Head of caudate nucleus (tissue), 42 donors: ENCODE results near the gene ARHGAP22.

ENCODE experiments used
- DNase-seq, 42 donors: peaks; one replicate each; pipeline versions ENCODE4 v3.0.0 to v3.0.0-alpha.2; 2020 to 2021; ENCODE audit warnings: mixed read lengths in 7 of 42
- intact Hi-C: fragments of 100-400 bp; cut with DNase I; formaldehyde crosslinking; loops from one replicate; pipeline ENCODE4 v1.15.0; 2022

The ARHGAP22 gene

DNA sequence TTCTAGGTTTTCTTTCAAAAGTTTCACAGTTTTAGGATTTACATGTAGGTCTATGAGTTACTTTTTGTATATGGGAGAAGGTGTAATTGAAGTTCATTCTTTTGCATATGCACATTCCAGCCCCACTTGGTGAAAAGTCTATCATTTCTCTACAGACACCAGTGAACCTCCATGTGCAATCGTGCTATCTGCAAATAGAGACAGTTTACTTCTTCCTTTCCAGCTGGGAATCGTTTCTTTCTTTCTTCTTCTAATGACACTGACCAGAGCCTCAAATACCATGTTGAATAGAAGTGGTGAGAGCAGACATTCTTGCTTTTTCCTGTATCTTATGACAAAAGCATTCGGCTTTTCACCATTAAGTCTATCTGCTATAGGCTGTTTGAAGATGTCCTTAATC lies 122.7 kb downstream of the ARHGAP22 start:
- no peak for DNase-seq
- intact Hi-C loops: no loop called here

DNA sequence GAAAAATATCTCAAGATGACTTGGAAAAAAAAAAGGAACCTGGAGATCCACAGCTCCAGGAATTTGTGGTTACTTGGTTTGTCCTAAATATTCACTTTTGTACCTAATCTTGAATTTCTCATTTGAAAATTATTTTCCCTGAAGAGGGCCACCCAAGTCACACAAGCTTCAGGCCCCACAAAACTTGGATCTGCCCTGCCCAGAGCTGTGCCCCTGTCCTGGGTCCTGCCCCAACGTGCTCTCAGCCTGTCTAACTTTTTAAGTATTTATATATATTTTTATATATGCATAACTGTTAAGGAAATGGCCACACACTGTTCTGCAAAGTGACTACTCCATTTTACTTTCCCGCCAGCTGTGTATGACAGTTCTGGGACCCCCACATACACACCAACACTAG lies 123.5 kb downstream of the ARHGAP22 start:
- DNase-seq: peak in 5 of 42 donors; percentile 3 to 22 (median 4)
- intact Hi-C loops: no loop called here

- intact Hi-C loops: no loop called here
Measured at GRCh38 chr10:48480397-48481374, 124.2 kb downstream of the ARHGAP22 start.

GRCh38 chr10:48478980-48479811 lies 125.7 kb downstream of the ARHGAP22 start:
- intact Hi-C loops: no loop called here
- peak in 9 of 42 donors; percentile 2 to 37 (median 27) for DNase-seq

More at GRCh38 chr10:48480397-48481374, 124.2 kb downstream of the ARHGAP22 start:
- DNase-seq: peak in 9 of 42 donors; percentile 6 to 40 (median 17)

DNA sequence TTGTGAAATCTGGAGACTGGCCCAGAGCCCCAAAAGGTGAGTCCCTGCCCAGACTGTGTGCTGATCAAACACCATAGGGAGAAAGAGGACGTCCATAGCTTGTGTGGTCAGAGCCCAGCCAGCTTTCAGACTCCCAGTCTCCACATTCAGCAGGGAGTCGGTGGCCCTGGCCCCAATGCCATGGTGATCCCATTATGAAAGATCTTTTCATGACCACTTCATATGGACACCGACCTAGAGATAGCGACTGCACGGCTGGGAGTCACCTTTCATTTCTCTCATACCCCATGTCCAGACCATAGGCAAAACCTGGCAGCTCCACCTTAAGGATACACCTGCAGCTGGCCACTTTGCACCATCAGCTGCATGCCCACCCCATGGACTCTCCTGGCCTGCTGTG lies 126.4 kb downstream of the ARHGAP22 start:
- intact Hi-C loops: no loop called here
- DNase-seq: peak in 10 of 42 donors; percentile 2 to 30 (median 16)

DNA sequence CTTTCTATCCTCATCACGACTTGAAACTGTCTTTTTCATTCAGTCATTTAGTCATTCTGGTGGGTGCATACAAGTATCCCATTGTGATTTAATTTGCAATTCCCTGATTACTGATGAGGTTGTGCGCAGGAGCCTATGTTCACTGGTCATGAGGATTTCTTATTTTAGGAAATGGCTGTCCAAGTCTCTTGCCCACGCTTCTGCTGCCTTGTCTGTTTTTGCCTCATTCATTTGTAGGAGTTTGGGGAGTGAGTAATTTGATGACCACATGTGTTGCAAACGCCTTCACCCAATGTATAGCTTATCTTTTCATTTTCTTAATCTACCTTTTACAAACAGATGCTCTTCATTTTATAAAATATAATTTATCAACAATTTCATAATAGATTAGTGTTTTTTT lies 127.3 kb downstream of the ARHGAP22 start:
- peak in 2 of 42 donors; percentile 25 for DNase-seq
- intact Hi-C loops: no loop called here

DNA sequence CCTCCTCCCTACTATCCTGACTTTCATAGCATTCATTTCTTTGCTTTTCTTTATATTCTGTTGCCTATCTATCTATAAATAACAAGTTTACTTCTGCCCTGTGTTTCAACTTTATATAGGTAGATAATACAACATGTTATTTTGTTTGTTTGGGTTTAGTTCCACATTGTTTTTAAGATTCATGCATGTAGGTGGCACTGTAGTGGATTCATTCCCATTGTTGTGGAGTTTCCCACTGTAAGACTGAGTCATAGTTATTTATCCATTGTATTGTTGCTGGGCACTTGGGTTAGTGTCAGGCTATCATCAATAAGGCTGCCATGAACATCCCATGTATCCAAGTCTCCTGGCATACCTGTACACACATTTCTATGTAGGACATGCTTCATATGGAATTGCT lies 127.7 kb downstream of the ARHGAP22 start:
- intact Hi-C loops: no loop called here
- DNase-seq: peak in 1 of 42 donors; percentile 10

- peak in 9 of 42 donors; percentile 2 to 29 (median 19) for DNase-seq
- intact Hi-C loops: no loop called here
Measured at GRCh38 chr10:48476279-48476982, 128.4 kb downstream of the ARHGAP22 start.

- intact Hi-C loops: no loop called here
Measured at GRCh38 chr10:48475943-48476278, 129.0 kb downstream of the ARHGAP22 start.

DNA sequence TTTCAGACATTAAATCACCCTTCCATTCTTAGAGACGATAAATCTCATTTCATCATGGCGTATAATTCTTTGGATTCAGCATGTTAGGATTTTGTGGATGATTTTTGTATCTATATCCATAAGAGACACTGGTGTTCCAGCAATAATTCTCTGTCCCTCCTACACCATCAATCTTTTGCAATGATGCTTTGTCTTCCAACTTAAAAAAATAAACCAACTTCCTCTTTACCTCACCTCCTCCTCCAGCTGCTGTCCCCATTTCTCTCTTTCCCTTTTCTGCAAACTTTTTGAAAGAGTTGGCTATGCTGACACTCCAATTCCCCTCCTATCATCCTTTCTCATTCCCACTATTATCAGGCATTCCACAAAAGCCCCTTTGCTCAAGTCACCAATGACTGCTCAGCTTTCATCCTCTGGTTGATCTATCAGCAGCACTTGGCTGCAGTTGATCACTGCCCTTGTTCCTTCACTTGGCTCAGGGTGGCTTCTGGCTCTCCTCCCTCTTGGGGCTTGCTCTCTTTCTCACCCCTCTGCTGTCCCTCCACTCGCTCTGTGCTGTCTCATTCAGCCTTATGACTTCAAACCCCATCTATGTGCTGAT lies 130.0 kb downstream of the ARHGAP22 start:
- DNase-seq: peak in 8 of 42 donors; percentile 2 to 21 (median 8)
- intact Hi-C loops: no loop called here

More at GRCh38 chr10:48475943-48476278, 129.0 kb downstream of the ARHGAP22 start:
- DNase-seq: peak in 4 of 42 donors; percentile 2 to 31 (median 8)

DNA sequence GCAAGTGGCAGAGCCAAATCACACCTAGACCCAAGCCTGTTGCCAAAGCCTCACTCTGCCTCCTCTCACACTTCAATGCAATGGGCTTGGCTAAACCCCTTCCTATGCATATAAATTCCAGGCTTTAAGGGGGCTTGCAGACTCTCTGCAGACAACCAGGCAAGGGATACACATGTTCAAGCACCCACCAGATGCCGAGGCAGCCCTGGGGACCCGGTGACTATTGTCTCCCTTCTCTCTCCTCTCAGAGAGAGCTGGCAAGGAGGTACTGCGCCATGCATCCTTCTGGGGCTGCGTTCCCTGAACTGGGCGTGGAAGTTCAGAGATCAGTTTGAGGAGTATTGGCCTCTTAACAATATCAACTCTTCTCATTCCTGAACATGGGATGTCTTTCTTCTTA lies 131.2 kb downstream of the ARHGAP22 start:
- peak in 11 of 42 donors; percentile 0 to 36 (median 4) for DNase-seq

GRCh38 chr10:48472501-48473069 lies 132.3 kb downstream of the ARHGAP22 start:
- intact Hi-C loops: no loop called here
- DNase-seq: peak in 2 of 42 donors; percentile 7

More for the DNA sequence above, 131.2 kb downstream of the ARHGAP22 start:
- intact Hi-C loops: no loop called here

DNA sequence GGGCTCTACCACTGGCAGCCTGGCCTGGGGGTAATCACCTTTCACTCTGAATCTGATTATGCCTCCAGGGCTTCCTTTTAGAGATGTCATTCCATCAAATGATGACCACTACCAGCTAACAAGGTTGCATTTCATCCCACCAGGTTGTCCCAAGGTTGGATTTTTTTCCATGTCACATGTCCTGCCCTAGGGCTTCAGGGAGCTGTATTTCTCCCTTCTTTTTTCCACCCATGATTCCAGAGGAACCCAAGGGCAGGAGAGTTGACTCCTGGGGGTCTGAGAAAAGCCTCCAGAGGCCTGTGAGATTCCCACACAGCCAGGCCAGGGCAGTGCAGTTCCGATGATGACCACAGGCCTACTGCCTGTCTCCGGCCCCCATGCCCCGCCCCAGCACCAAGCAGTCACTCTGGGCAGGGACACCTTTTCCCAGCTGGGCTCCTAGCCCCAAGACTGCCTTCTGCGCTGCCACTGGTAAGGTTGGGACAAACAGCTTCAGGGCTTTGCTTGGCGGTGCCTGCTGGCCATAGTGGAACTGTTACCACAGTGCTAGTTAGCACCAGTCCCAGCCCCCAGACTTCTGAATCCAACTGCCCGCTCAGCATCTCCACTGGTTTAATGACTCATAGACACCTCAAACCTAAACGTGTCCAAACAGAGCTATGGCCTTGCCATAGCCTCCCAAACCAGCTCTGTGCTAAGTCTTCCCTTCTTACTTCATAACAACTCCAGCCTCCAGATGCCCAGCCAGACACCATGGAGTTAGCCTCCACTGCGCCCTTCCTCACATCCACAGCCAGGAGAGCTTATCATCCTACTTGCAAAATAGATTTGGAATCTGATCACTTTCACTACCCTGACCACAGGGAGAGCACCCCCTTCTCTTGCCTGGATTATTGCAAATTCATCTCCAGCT lies 133.7 kb downstream of the ARHGAP22 start:
- peak in 14 of 42 donors; percentile 3 to 35 (median 11) for DNase-seq
- intact Hi-C loops: no loop called here

- peak in 26 of 42 donors; percentile 12 to 75 (median 42) for DNase-seq
- intact Hi-C loops: no loop called here
Measured at GRCh38 chr10:48470115-48470892, 134.6 kb downstream of the ARHGAP22 start.

- intact Hi-C loops: no loop called here
- DNase-seq: peak in 17 of 42 donors; percentile 2 to 29 (median 15)
Measured at GRCh38 chr10:48469516-48470020, 135.3 kb downstream of the ARHGAP22 start.

- intact Hi-C loops: no loop called here
- peak in 18 of 42 donors; percentile 0 to 35 (median 12) for DNase-seq
Measured at GRCh38 chr10:48468866-48469511, 135.9 kb downstream of the ARHGAP22 start.
